GM19395 (cell line): ENCODE data around the gene ANKRD13D.

Experiments
- ATAC-seq: cut with Tn5 transposase; IDR thresholded peaks from one replicate; pipeline ENCODE4 v1.9.1; 2021; ENCODE audit warnings: mild to moderate bottlenecking, moderate library complexity; ENCODE audit not compliant: unreplicated experiment

The ANKRD13D gene

DNA sequence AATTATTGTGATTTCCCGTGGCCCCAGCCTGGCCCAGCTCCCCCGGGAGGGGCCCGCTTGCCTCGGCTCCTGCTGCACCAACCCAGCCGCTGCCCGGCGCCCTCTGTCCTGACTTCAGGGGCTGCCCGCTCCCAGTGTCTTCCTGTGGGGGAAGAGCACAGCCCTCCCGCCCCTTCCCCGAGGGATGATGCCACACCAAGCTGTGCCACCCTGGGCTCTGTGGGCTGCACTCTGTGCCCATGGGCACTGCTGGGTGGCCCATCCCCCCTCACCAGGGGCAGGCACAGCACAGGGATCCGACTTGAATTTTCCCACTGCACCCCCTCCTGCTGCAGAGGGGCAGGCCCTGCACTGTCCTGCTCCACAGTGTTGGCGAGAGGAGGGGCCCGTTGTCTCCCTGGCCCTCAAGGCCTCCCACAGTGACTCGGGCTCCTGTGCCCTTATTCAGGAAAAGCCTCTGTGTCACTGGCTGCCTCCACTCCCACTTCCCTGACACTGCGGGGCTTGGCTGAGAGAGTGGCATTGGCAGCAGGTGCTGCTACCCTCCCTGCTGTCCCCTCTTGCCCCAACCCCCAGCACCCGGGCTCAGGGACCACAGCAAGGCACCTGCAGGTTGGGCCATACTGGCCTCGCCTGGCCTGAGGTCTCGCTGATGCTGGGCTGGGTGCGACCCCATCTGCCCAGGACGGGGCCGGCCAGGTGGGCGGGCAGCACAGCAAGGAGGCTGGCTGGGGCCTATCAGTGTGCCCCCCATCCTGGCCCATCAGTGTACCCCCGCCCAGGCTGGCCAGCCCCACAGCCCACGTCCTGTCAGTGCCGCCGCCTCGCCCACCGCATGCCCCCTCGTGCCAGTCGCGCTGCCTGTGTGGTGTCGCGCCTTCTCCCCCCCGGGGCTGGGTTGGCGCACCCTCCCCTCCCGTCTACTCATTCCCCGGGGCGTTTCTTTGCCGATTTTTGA, 3.3 kb upstream of the ANKRD13D start:
- no peak for ATAC-seq

DNA sequence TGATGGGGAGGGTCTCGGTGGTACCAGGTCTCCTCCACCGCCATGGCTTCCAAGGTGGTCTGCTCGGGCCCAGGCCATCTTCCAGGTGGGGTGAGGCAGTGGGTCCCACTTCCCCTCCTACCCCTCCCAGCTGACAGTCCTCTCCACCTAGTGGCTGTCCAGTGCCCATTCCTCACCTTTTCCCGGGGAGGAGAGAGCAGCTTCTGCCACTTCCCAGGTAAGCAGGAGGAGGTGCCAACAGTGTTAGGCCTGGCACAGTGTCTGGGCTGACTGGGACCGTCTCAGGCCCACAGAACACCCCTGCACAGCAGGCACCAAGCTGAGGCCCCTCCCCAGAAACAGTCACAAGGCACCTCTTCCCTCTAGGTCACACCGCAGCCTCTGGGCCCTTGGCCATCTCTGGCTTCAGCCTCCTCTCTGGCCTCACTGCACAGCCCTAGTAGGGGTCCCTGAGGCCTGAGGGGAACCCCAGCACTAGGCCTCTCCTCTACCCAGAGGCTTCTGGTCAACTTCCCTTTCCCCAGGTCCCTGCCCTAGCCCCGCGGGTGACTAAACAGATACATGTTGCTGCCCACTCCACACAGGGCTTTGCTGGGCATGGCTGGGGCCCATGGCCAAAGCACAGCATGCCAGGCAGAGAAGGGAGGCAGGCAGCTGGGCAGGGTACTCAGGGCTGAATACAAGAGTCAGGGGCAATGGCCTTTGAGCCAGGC, 2.3 kb upstream of the ANKRD13D start:
- ATAC-seq, result no peak

DNA sequence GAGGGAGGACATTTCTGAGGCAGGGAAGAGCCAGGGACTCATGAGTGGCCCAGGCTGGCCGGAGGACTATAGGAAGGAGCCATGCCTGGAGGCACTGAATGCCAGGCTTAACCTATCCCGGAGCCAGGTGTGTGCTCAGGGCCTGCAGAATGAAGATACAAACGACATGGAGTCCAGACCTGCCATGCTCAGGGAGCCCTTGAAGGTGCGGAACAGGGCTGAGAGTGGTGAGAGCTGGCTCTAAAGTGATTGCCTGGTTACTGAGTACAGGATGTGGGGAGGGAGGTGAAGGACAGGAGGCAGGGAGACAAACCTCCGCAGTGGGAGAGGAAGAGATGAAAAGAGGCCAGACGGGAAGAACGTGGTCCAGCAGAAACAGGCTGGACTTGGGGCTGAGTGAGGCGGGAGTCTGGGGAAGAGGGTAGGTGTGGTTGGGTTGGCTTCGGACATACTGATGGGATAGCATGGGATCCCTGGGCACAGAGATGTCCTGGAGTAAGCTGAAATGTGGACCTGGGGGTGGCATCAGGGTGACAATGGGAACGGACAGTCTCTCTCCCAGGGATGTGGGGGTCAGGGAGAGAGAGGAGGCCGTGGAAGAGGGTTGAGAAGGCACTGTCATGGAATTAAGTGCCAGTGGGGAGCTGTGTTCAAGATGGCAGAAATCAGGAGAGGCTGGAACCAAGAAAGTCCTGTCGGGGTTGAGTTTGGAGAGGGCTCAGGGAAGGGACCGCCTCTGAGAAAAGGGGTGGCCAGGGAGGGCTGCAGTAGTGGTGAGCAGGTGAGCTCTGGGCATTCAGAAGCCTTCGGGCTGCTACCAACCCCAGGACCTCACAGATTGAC, 1.5 kb upstream of the ANKRD13D start:
- no peak for ATAC-seq

DNA sequence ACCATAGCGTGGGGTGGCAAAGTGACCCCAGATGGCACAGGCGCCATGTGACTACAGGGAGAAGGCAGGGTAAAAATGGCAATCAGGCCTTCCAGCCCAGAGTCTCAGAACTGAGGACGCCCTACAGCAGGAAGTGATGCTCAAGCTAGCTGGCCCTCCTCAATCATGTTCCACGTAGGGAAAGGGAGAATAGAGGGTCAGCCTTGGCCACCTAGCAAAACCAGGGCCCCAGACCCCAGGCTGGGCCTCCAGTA, 978 bp upstream of the ANKRD13D start:
- no peak for ATAC-seq

DNA sequence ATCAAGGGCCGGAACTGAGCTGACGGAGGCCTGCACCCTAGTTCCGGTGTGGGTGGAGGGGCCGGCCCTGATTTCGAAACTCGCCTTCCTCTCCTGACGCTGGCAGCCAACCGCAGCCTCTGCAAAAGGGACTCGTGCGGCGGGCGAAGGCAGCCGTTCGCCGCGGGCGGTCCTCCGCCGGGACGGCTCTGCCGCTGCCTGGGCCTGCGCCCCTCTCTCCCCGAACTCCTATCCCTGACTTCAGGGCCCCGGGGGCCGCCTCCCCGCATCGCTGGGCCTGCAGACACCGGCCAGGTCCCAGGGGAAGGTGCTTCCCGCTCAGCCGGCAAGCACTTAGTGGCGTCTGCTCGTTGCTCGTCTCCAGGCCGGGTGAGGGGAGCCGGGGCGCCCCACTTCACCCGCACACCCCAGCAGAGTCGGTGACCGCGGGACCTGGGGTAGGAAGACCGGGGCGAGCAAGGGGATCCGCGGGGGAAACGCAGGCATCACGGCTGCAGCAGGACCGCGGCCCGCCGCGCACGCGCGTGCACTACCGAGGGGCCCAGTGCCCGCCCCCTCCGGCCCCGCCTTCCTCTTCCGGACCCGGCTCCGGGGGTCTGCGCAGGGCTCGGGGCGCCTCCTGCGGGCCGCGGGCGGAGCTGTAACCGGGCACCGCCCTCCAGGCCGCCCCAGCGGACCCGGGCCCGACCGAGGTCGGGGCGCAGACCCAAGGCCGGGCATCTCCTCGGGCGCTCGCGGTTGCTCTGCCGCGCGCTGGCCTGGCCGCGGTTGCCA, 464 bp upstream of the ANKRD13D start:
- peak; percentile 66 for ATAC-seq

DNA sequence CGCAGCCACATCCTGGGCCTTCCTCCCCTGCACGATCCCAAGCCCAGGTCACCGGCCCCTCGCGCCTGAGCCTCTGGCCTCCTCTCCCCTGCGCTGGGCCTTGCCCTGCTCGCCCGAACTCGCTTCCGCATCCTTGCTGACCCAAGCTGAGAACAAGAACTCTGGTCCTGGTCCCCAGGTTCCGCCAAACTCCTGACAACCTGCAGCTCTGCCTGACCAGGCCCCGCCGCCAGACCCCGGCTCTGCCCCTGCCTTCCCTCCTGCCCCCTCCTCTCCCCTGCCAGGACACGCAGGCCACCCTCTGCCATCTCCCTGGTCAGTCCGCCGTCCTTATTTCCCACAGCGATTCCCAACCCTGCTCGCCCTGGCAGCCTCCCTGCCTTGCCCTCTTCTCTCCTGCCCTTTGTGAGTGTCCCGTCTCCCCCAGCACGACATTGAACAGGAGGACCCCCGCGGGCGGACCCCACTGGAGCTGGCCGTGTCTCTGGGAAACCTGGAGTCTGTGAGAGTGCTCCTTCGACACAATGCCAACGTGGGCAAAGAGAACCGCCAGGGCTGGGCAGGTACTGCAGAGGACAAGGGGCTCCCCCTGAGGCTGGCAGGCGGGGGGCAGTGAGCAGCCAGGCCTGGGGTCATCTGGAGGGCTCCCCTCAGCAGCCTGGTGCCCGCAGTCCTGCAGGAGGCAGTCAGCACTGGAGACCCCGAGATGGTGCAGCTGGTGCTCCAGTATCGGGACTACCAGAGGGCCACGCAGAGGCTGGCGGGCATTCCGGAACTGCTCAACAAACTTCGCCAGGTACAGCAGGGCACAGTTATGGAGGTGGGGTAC, 762 bp downstream of the ANKRD13D start:
- no peak for ATAC-seq

DNA sequence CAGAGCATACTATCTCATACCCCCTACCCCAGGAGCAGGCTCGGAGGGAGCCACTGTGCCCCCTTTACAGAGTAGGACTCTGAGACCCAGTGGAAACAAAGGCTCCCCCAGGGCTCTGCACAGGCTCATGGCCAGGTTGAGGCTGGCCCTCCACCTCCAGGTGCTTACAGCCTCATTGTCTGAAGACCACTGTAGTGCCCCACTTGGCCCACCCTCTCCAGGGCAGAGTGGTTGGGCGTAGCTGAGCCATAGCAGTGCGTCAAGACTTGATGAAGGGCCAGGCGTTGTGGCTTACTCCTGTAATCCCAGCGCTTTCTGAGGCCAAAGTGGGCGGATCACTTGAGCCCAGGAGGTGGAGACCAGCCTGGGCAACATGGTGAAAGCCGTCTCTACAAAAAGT, 1.7 kb downstream of the ANKRD13D start:
- no peak for ATAC-seq

DNA sequence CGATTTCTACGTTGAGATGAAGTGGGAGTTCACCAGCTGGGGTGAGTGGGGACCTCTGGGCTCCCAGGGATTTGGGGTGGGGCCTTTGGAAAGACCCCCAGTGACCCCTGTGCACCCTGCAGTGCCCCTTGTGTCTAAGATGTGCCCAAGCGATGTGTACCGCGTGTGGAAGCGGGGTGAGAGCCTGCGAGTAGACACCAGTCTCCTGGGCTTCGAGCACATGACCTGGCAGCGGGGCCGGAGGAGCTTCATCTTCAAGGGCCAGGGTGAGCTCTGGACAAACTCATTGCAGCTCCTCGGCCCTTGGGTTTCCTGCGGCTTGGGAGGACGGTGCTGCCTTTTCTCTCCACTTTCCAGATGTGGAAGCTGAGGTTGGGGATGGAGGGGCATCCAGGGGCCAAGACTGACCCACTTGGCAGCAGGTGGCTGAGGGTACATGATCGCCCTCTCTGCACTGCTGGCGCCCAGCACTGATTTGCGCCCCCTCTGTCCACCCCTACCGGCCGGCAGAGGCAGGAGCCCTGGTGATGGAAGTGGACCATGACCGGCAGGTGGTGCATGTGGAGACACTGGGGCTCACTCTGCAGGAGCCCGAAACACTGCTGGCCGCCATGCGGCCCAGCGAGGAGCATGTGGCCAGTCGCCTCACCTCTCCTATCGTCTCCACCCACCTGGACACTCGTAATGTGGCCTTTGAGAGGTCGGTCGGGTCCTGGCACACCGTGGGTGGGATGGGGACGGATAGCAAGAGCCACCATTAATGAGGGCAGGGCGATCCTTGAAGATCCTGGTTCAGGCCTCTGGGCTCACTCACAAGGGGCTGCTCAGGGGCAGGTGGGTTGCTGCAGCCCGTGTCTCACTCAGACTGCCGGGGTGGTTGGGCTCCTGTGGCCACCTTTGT, 2.6 kb downstream of the ANKRD13D start:
- ATAC-seq, result no peak

DNA sequence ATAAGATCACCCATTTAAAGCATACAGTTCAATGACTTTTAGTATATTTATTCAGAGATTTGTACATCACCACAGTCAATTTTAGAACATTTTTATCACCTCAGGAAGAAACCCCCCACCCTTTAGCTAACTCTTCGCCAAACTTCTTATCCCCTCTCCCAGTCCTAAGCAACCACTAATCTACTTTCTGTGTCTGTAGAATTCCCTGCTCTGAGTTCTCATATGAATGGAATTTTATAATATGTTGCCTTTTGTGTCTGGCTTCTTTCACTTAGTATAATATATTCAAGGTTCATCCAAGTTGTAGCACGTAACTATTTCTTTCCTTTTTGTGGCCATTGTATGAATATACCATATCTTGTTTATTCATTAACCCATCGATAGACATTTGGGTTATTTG, 3.6 kb downstream of the ANKRD13D start:
- no peak for ATAC-seq

DNA sequence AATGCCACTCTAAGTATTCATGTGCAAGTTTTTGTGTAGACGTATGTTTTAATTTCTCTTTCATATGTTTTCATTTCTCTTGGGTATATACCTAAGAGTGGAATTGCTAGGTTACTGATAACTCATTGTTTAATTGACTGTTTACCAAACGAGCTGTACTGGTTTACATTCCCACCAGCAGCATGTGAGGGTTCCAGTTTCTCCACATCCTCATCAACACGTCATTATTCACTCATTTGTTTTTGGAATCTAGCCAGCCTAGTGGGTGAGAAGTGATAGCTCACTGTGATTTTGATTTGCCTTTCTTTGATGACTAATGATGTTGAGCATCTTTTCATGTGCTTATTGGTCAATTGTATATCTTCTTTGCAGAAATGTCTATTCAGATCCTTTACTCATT, 4.0 kb downstream of the ANKRD13D start:
- no peak for ATAC-seq

DNA sequence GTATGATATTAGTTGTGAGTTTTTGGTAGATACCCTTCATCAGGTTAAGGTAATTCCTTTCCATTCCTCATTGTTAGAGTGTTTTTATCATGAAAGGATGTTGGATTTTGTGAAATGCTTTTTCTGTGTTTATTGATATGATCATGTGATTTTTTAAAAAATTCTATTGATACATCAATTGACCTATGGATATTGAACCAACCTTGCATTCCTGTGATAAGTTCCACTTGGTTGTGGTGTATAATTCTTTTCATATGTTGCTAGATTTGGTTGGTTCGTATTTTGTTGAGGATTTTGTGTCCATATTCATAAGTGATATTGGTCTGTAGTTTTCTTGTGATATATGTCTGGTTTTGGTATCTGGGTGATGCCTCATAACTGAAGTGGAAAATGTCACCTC, 6.7 kb downstream of the ANKRD13D start:
- ATAC-seq, result no peak

DNA sequence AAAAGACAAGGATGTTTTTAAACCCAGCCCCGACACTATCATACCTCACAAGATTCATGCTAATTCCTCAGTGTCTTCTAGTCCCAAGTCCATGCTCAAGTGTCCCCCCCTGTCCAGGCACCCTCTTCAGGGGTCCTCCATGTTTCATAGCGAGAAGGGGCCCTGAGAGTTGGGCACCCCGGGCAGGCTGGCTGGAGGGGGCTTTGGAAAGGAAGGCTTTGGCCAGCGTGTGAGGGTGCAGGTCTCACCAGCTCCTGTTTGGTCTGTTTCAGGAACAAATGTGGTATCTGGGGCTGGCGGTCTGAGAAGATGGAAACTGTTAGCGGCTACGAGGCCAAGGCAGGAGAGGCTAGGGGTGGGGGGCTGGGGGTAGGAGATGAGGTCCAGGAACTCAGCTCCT, 9.7 kb downstream of the ANKRD13D start:
- no peak for ATAC-seq

DNA sequence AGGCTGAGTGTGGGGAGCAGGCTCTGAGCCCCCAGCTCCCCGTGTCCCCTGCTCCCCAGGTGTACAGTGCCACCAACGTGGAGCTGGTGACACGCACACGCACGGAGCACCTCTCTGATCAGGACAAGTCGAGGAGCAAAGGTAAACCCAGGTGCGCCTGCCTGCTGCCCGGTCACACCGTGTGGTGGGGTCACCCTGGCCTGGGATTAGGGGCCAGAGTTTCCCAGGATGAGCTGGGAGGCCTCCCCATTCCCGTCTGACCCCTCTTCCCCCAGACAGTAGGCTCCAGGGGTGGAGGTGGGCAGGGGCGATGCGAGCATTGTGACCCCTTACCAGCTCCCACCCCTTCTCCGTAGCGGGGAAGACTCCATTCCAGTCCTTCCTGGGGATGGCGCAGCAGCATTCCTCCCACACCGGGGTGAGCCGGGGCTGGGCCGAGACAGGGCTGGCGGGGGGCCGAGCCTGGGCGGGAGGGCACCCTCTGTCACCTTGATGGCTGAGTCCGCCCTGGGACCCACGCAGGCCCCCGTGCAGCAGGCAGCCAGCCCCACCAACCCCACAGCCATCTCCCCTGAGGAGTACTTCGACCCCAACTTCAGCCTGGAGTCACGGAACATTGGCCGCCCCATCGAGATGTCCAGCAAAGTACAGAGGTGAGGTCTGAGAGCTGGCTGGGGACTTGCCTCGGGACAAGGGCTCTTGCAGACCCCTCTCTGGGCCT, 10.5 kb downstream of the ANKRD13D start:
- ATAC-seq, result no peak

DNA sequence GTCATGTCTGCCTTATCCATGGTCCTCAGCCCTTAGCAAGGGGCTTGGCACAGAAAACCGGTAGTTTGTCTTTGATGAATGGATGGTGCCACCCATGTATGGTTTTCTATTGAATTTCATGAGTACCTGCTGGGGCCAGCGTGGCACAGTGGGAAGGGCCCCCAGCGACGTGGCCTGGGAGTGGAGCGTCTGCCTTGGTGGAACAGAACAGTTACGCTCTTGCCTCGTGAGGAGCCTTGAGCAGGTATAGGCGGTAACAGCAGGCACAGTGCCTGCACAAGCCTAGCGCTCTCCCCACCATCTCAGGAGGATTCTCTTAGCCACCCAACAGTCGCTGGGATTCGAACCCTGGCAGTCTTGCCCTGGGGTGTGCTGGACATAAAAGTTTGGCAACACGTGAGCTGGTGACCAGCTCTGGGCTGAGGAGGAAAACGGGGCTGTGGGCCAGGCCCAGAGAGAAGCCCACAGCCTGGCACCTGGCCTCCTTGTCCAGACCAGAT, 11.2 kb downstream of the ANKRD13D start:
- ATAC-seq, result no peak

DNA sequence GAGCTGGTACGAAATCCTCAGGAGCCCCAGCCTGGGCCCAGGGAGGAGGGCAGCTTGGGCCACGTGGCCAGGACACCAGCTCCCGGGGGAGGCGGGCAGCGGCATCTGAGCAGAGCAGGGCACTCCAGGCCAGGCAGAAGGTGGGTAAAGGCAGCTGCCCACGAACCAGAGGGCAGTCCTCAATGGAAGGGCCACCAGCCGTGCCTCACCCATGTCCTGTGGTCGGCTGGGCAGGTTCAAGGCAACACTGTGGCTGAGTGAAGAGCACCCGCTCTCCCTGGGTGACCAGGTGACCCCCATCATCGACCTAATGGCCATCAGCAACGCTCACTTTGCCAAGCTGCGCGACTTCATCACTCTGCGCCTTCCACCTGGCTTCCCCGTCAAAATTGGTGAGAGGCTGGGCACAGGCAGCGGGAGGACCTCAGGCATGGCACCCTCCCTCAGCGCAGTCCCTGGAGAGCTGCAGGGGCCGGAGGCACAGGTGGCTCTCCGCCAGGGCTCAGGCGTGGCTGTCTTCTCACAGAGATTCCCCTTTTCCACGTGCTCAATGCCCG, 11.7 kb downstream of the ANKRD13D start:
- no peak for ATAC-seq

DNA sequence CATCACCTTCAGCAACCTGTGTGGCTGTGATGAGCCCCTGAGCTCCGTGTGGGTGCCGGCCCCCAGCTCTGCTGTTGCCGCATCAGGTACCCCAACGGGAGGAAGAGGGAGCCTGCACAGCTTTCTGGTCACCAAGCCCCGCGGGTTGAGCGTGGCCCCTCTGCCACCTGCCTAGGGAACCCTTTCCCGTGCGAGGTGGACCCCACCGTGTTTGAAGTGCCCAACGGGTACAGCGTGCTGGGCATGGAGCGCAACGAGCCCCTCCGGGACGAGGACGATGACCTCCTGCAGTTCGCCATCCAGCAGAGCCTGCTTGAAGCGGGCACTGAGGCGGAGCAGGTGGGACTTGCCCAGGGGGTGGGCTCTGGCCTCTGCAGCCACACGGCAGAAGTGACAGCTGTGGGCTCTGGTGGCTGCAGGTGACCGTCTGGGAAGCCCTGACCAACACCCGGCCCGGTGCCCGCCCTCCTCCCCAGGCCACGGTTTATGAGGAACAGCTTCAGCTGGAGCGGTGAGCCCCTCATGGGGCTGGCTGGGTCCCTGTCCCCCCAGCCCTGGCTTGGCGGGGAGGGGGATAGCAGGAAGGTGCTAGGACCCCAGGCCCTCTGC, 12.3 kb downstream of the ANKRD13D start:
- ATAC-seq, result no peak

DNA sequence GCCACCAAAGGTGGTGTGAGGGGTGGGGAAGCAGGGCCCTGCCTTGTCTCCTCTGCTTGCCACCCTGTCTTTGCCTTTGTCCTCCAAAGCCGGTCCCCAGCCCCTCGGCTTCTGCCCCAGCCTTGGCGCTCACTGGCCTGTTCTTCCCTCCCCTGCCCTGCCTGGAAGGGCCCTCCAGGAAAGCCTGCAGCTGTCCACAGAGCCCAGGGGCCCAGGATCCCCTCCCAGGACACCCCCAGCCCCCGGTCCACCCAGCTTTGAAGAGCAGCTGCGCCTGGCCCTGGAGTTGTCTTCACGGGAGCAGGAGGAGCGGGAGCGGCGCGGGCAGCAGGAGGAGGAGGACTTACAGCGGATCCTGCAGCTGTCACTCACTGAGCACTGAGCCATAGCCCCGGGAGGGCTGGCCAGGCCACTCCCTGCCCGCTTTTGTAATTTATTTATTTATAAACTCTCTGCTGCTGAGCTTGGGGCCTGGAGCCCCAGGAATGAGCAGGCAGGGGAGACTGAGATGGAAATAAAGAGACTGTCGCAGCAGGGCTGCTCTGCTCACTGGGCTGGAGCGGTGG, 12.9 kb downstream of the ANKRD13D start:
- ATAC-seq, result no peak
